AG04450 (cell line): ENCODE results near the gene ARRB2. TPM values are rescaled to one million over a fixed set of nuclear protein-coding genes. Genes with fewer than 3 reads are reported as not detected.

ENCODE experiments used
- CTCF ChIA-PET: fragments of 300-600, 350-600 bp; formaldehyde crosslinking; extraction: SDS; loops from one replicate; lab custom pipeline; 2022; ENCODE audit warnings: antibody characterized with exemption, inconsistent platforms; lab: Charles Lee
- POLR2A ChIA-PET: fragments of 350-600 bp; formaldehyde crosslinking; extraction: SDS; loops from one replicate; lab custom pipeline; 2021; ENCODE audit warnings: antibody characterized with exemption, inconsistent platforms; lab: Yijun Ruan, JAX
- DNase-seq: peaks from one replicate; pipeline ENCODE4 v3.0.0-alpha.2; 2011; ENCODE audit warnings: low read depth, low spot score
- H3K27ac ChIP-seq: one replicate; pipeline ENCODE4 v1.5.1; 2012; ENCODE audit warnings: low read depth, low read length, control low read depth
- H3K27me3 ChIP-seq: one replicate; pipeline ENCODE4 v1.6.0; 2012; ENCODE audit warnings: low read length; ENCODE audit not compliant: control insufficient read depth, insufficient read depth
- H3K4me3 ChIP-seq: 2 replicates; pipeline ENCODE4 v1.5.1; 2011; ENCODE audit warnings: mild to moderate bottlenecking, low read depth, low read length, control low read depth
- H3K9me3 ChIP-seq: 2 replicates; pipeline ENCODE4 v1.5.1; 2012; ENCODE audit warnings: low read length; ENCODE audit not compliant: control insufficient read depth, insufficient read depth
- polyA plus RNA-seq: library from polyadenylated mRNA; depleted of rRNA; stranded (reverse); fragments of >200 nt; gene quantifications from 2 replicates; pipeline ENCODE4 v1.2.3, GENCODE V29; 2011
- TF ChIP-seq, protein P1 (sequence below): IDR thresholded peaks from 2 replicates; pipeline ENCODE4 v1.5.1; 2011; ENCODE audit warnings: low read depth, low read length, control low read depth, inconsistent platforms

The ARRB2 gene
- polyA plus RNA-seq, 1 experiment = 8.8 TPM

DNA sequence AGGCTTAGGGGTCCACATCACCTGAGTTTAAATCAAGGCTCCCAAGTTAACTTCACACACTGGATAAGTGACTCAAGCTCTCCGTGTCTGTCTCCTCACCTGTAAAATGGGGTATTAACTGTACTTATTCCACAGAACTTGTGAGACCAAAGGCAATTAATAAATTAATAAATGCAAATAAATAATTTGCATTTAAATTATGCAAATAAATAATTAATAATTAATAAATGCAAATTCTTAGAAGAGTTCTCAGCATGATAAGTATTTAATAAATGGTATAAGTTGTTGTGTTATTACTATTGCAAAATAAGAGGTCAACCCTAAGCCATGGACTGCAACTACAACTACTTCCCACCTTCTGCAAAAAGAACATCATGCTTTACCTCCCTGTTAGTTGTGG, 43.0 kb downstream of the ARRB2 start:
- CTCF ChIA-PET = no interaction called here
- peaks cover 35% of the 10 kb centered on the region for H3K27me3 ChIP-seq
- TF ChIP-seq, protein P1, sequence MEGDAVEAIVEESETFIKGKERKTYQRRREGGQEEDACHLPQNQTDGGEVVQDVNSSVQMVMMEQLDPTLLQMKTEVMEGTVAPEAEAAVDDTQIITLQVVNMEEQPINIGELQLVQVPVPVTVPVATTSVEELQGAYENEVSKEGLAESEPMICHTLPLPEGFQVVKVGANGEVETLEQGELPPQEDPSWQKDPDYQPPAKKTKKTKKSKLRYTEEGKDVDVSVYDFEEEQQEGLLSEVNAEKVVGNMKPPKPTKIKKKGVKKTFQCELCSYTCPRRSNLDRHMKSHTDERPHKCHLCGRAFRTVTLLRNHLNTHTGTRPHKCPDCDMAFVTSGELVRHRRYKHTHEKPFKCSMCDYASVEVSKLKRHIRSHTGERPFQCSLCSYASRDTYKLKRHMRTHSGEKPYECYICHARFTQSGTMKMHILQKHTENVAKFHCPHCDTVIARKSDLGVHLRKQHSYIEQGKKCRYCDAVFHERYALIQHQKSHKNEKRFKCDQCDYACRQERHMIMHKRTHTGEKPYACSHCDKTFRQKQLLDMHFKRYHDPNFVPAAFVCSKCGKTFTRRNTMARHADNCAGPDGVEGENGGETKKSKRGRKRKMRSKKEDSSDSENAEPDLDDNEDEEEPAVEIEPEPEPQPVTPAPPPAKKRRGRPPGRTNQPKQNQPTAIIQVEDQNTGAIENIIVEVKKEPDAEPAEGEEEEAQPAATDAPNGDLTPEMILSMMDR = no peak
- no peaks in the 10 kb centered on the region for H3K9me3 ChIP-seq
- POLR2A ChIA-PET = no interaction called here
- no peak overlapping the region for H3K27ac ChIP-seq
- DNase-seq = no peak
- H3K4me3 ChIP-seq = no peak overlapping the region

DNA sequence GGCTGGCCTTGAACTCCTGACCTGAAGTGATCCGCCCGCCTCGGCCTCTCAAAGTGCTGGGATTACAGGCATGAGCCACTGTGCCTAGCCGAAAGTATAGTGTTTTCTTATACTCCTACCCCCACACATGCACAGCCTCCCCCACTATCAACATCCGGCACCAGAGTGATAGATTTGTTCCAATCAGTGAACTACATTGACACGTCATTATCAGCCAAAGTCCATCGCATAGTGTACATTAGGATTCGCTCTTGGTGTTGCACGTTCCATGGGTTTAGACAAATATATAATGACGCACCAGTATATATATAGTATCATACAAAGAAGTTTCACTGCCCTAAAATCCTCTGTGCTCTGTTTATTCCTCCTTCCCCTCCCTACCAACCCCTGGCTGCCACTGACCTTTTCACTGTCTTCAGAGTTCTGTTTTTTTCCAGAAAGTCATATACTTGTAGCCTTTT, 49.4 kb downstream of the ARRB2 start:
- Histone ChIP-seq H3K4me3 (no peak overlapping the region), H3K9me3 (no peaks in the 10 kb centered on the region), H3K27me3 (peaks cover 22% of the 10 kb centered on the region), H3K27ac (no peak overlapping the region)
- DNase-seq = no peak
- POLR2A ChIA-PET = no interaction called here
- CTCF ChIA-PET = no interaction called here
- TF ChIP-seq, protein P1 = no peak

DNA sequence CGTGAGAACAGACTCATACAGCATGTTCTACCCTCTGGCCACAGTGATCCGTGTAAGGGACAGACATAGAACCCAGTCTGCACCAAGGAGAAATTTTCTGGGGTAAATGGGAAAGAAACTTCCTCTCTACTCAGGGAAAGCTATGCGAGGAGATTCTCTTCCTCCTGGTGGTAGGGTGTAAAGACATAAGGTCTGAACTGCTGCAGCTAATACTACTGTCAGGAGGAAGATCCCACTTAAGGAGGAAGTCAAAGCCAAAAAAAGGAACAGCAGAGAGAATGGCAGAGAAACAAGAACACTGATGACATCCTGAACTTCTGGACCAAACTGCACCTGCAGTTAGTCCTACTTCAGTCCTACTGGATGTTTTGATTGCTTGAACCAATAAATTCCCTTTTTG, 54.2 kb downstream of the ARRB2 start:
- Histone ChIP-seq H3K9me3 (no peaks in the 10 kb centered on the region), H3K4me3 (no peak overlapping the region), H3K27me3 (peaks cover 10% of the 10 kb centered on the region), H3K27ac (no peak overlapping the region)
- ChIA-PET CTCF (no interaction called here), POLR2A (no interaction called here)
- no peak for DNase-seq
- TF ChIP-seq, protein P1 = no peak

- peaks cover 14% of the 10 kb centered on the region for H3K27me3 ChIP-seq
- no peak for DNase-seq
- TF ChIP-seq, protein P1 = no peak
- no peak overlapping the region for H3K27ac ChIP-seq
- H3K4me3 ChIP-seq = no peak overlapping the region
- no peaks in the 10 kb centered on the region for H3K9me3 ChIP-seq
- POLR2A ChIA-PET = no interaction called here
- CTCF ChIA-PET = no interaction called here
Measured at GRCh38 chr17:4766201-4766600, 55.8 kb downstream of the ARRB2 start.

DNA sequence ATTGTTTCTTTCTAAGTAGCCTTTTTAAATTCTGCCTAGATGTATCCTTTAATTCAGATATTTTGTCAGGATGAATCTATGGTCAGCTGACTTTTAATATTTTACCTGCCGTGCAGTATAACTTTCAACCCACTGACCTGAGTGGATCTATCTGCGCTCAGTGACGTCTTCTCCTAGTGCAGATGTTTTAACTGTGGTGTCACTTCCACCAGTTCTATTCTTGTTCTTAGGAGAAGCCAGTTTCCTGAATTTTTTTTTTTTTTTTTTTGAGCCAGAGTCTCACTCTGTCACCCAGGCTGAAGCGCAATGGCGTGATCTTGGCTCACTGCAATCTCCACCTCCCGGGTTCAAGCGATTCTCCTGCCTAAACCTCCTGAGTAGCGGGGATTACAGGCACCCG, 56.3 kb downstream of the ARRB2 start:
- Histone ChIP-seq H3K27me3 (peaks cover 17% of the 10 kb centered on the region), H3K4me3 (no peak overlapping the region), H3K9me3 (no peaks in the 10 kb centered on the region), H3K27ac (no peak overlapping the region)
- POLR2A ChIA-PET = no interaction called here
- no peak for DNase-seq
- CTCF ChIA-PET = no interaction called here
- TF ChIP-seq, protein P1 = no peak
